Neural progenitor cell (in vitro differentiated cells): Measurements from ENCODE around the gene NLK. TPM values are rescaled to one million over a fixed set of nuclear protein-coding genes. Genes with fewer than 3 reads are reported as not detected.
"Not testable (repeated sequence)": the region's sequence is repeated elsewhere in the genome, so short reads cannot be mapped to it uniquely, and the experiment has no call there.

Source experiments
- DNase-seq: peaks from one replicate; pipeline ENCODE4 v3.0.0-alpha.2; 2016; ENCODE audit warnings: low spot score
- H2AFZ ChIP-seq: fragments of 200-600 bp; sonication (generic); replicated peaks from 2 replicates; pipeline ENCODE4 v1.6.1; 2016; ENCODE audit warnings: antibody characterized with exemption
- H3F3A ChIP-seq: fragments of 200-600 bp; sonication (generic); 2 replicates; pipeline ENCODE4 v1.6.1; 2016; ENCODE audit warnings: antibody characterized with exemption, low read depth
- H3K27ac ChIP-seq: fragments of 200-600 bp; sonication (generic); 2 replicates; pipeline ENCODE4 v1.5.1; 2016; ENCODE audit warnings: mild to moderate bottlenecking
- H3K27me3 ChIP-seq: fragments of 200-600 bp; sonication (generic); 2 replicates; pipeline ENCODE4 v1.6.1; 2016; ENCODE audit warnings: mild to moderate bottlenecking, moderate library complexity
- H3K36me3 ChIP-seq: fragments of 200-600 bp; sonication (generic); 2 replicates; pipeline ENCODE4 v1.5.1; 2016
- H3K4me1 ChIP-seq: fragments of 200-600 bp; sonication (generic); 2 replicates; pipeline ENCODE4 v1.6.1; 2016; ENCODE audit warnings: mixed run types
- H3K4me2 ChIP-seq: fragments of 200-600 bp; sonication (generic); 2 replicates; pipeline ENCODE4 v1.6.1; 2016
- H3K4me3 ChIP-seq: fragments of 200-600 bp; sonication (generic); 2 replicates; pipeline ENCODE4 v1.5.1; 2016
- H3K79me2 ChIP-seq: fragments of 200-600 bp; sonication (generic); 2 replicates; pipeline ENCODE4 v1.6.1; 2016; ENCODE audit warnings: low read depth
- H3K9ac ChIP-seq: fragments of 200-600 bp; sonication (generic); 2 replicates; pipeline ENCODE4 v1.6.1; 2016
- H3K9me3 ChIP-seq: fragments of 200-600 bp; sonication (generic); 2 replicates; pipeline ENCODE4 v1.5.1; 2016; ENCODE audit warnings: low read depth
- H4K20me1 ChIP-seq: fragments of 200-600 bp; sonication (generic); 2 replicates; pipeline ENCODE4 v1.6.1; 2016; ENCODE audit warnings: low read depth
- H3K27ac Mint-ChIP-seq: 3 replicates; pipeline ENCODE4 v1.8.0; 2021; ENCODE audit warnings: mixed read lengths
- H3K27me3 Mint-ChIP-seq: 2 replicates; pipeline ENCODE4 v1.8.0; 2022; ENCODE audit warnings: low read depth, mild to moderate bottlenecking, inconsistent platforms, moderate library complexity, mixed read lengths; ENCODE audit not compliant: insufficient read depth
- H3K36me3 Mint-ChIP-seq: 3 replicates; pipeline ENCODE4 v1.8.0; 2021; ENCODE audit warnings: mixed read lengths
- H3K4me1 Mint-ChIP-seq: 3 replicates; pipeline ENCODE4 v1.8.0; 2021; ENCODE audit warnings: mixed read lengths
- H3K4me3 Mint-ChIP-seq: 3 replicates; pipeline ENCODE4 v1.8.0; 2021; ENCODE audit warnings: mild to moderate bottlenecking, moderate library complexity, mixed read lengths
- H3K9me3 Mint-ChIP-seq: 3 replicates; pipeline ENCODE4 v1.8.0; 2020; ENCODE audit warnings: mixed read lengths
- CTCF ChIP-seq: fragments of 200-600 bp; sonication (generic); IDR thresholded peaks from 2 replicates; pipeline ENCODE4 v1.5.1; 2017; ENCODE audit warnings: antibody characterized with exemption, mild to moderate bottlenecking
- EZH2 ChIP-seq: fragments of 200-600 bp; sonication (generic); IDR thresholded peaks from 2 replicates; pipeline ENCODE4 v1.6.1; 2017; ENCODE audit warnings: antibody characterized with exemption, mild to moderate bottlenecking, moderate library complexity
- EZH2phosphoT487 ChIP-seq: fragments of 200-600 bp; sonication (generic); IDR thresholded peaks from 2 replicates; pipeline ENCODE4 v1.6.1; 2017; ENCODE audit warnings: antibody characterized with exemption
- total RNA-seq: library from RNA; depleted of rRNA; stranded (reverse); fragments of >200 nt; gene quantifications from 2 replicates; pipeline ENCODE4 v1.2.3, GENCODE V29; 2015; ENCODE audit warnings: low replicate concordance

The NLK gene
- total RNA-seq, 1 donor from 2014 or later = 61.7 TPM

GRCh38 chr17:28154214-28154613 is 111.7 kb downstream of the NLK start:
- no peak overlapping the region for H3K4me3 ChIP-seq
- no peak overlapping the region for H3K4me3 Mint-ChIP-seq
- no peak overlapping the region for H3K4me2 ChIP-seq
- no peak overlapping the region for H3K9ac ChIP-seq
- H3K79me2 ChIP-seq = no peaks in the 10 kb centered on the region
- peaks cover 24% of the 10 kb centered on the region for H3K4me1 Mint-ChIP-seq
- no peaks in the 10 kb centered on the region for H3K27me3 Mint-ChIP-seq
- H3K27me3 ChIP-seq = no peaks in the 10 kb centered on the region
- no peak overlapping the region for H2AFZ ChIP-seq
- H3K36me3 ChIP-seq = no peaks in the 10 kb centered on the region
- no peaks in the 10 kb centered on the region for H3K36me3 Mint-ChIP-seq
- H3K27ac ChIP-seq = no peak overlapping the region
- H3K9me3 Mint-ChIP-seq = no peaks in the 10 kb centered on the region
- no peaks in the 10 kb centered on the region for H3K9me3 ChIP-seq
- H3F3A ChIP-seq = no peaks in the 10 kb centered on the region
- peaks cover 11% of the 10 kb centered on the region for H3K4me1 ChIP-seq
- TF ChIP-seq EZH2phosphoT487 = no peak
- TF ChIP-seq CTCF = no peak
- no peak for TF ChIP-seq EZH2
- no peak overlapping the region for H3K27ac Mint-ChIP-seq
- peaks cover 6% of the 10 kb centered on the region for H4K20me1 ChIP-seq
- no peak for DNase-seq

GRCh38 chr17:28155405-28155804 is 112.9 kb downstream of the NLK start:
- H3K79me2 ChIP-seq, H3K27me3 ChIP-seq, H2AFZ ChIP-seq, H3K27me3 Mint-ChIP-seq, H3K9me3 Mint-ChIP-seq, H3K4me2 ChIP-seq, H3K36me3 ChIP-seq, H3K27ac ChIP-seq, H3F3A ChIP-seq, H3K9ac ChIP-seq, H4K20me1 ChIP-seq, DNase-seq, H3K27ac Mint-ChIP-seq, H3K4me3 ChIP-seq, H3K36me3 Mint-ChIP-seq, H3K9me3 ChIP-seq, H3K4me3 Mint-ChIP-seq: not testable (repeated sequence)
- H3K4me1 ChIP-seq = peaks cover 11% of the 10 kb centered on the region
- peaks cover 20% of the 10 kb centered on the region for H3K4me1 Mint-ChIP-seq

GRCh38 chr17:28159004-28159403 is 116.5 kb downstream of the NLK start:
- Histone ChIP-seq H3K4me1 (no peaks in the 10 kb centered on the region), H3K36me3 (no peaks in the 10 kb centered on the region), H2AFZ (no peak overlapping the region), H3K27ac (no peak overlapping the region), H3K79me2 (no peaks in the 10 kb centered on the region), H4K20me1 (no peaks in the 10 kb centered on the region), H3K9ac (no peak overlapping the region), H3K27me3 (no peaks in the 10 kb centered on the region), H3K9me3 (no peaks in the 10 kb centered on the region), H3F3A (no peaks in the 10 kb centered on the region), H3K4me3 (no peak overlapping the region), H3K4me2 (no peak overlapping the region)
- no peaks in the 10 kb centered on the region for H3K4me1 Mint-ChIP-seq
- DNase-seq = no peak
- peaks cover 3% of the 10 kb centered on the region for H3K36me3 Mint-ChIP-seq
- no peak overlapping the region for H3K4me3 Mint-ChIP-seq
- no peaks in the 10 kb centered on the region for H3K9me3 Mint-ChIP-seq
- H3K27me3 Mint-ChIP-seq = no peaks in the 10 kb centered on the region
- H3K27ac Mint-ChIP-seq = no peak overlapping the region
- TF ChIP-seq CTCF = no peak
- TF ChIP-seq EZH2phosphoT487 = no peak
- no peak for TF ChIP-seq EZH2

- no peak overlapping the region for H3K4me3 Mint-ChIP-seq
- Histone ChIP-seq H3K79me2 (no peaks in the 10 kb centered on the region), H3K27me3 (no peaks in the 10 kb centered on the region), H2AFZ (no peak overlapping the region), H3K9me3 (no peaks in the 10 kb centered on the region), H4K20me1 (no peaks in the 10 kb centered on the region), H3K36me3 (no peaks in the 10 kb centered on the region), H3K9ac (no peak overlapping the region), H3F3A (no peaks in the 10 kb centered on the region), H3K4me3 (no peak overlapping the region), H3K4me1 (no peaks in the 10 kb centered on the region), H3K4me2 (no peak overlapping the region), H3K27ac (no peak overlapping the region)
- no peak overlapping the region for H3K27ac Mint-ChIP-seq
- H3K9me3 Mint-ChIP-seq = no peaks in the 10 kb centered on the region
- no peaks in the 10 kb centered on the region for H3K4me1 Mint-ChIP-seq
- peaks cover 3% of the 10 kb centered on the region for H3K36me3 Mint-ChIP-seq
- no peak for TF ChIP-seq EZH2
- TF ChIP-seq EZH2phosphoT487 = no peak
- TF ChIP-seq CTCF = no peak
- H3K27me3 Mint-ChIP-seq = no peaks in the 10 kb centered on the region
- DNase-seq = no peak
Measured at GRCh38 chr17:28159924-28160323, 117.4 kb downstream of the NLK start.
